Measurements from ENCODE around the gene SVOPL. TPM values are rescaled to one million over a fixed set of nuclear protein-coding genes. Genes with fewer than 3 reads are reported as not detected.

SVOPL gene
- total RNA-seq, 1 experiment from 2014 or later, result 1.1 TPM

GRCh38 chr7:138666385-138666784 is 34.8 kb downstream of the SVOPL start:
- H3K56ac ChIP-seq (ENCODE audit: insufficient read length, low read depth, low read length), result no peak overlapping the region
- peaks cover 0 to 17% (median 9%) of the 10 kb centered on the region in 3 experiments; a peak in 6 of 7 replicates for H3K36me3 Mint-ChIP-seq (ENCODE audit: insufficient read depth in 1 of 3, low read depth in 3 of 3)
- no peak overlapping the region for H3K4me2 ChIP-seq (ENCODE audit: insufficient read depth, insufficient read length, low read length)
- H3K4me1 ChIP-seq (ENCODE audit: insufficient read depth, low read length), result peaks cover 17% of the 10 kb centered on the region; the same call in 1 of the 2 replicates
- H3K4ac ChIP-seq (ENCODE audit: low read depth, low read length), result no peak overlapping the region
- no peak overlapping the region for H2AK5ac ChIP-seq (ENCODE audit: insufficient read length, low read length)
- H3K79me1 ChIP-seq (ENCODE audit: insufficient read depth, low read depth, low read length, poor library complexity, severe bottlenecking), result no peaks in the 10 kb centered on the region
- H3K4me3 Mint-ChIP-seq, result no peak overlapping the region
- H3K27ac Mint-ChIP-seq, result no peak overlapping the region
- no peak overlapping the region for H3K9ac ChIP-seq (ENCODE audit: extremely low read depth, insufficient read length, low read length)
- no peak for TF ChIP-seq CTCF (conservative IDR thresholded peaks at IDR 0.05)
- peaks cover 11 to 19% of the 10 kb centered on the region in 2 experiments for H3K9me3 Mint-ChIP-seq
- no peak overlapping the region for H2BK15ac ChIP-seq (ENCODE audit: low read depth, low read length)
- no peaks in the 10 kb centered on the region for H3K27me3 Mint-ChIP-seq (ENCODE audit: low read depth)
- no peak overlapping the region for H2BK120ac ChIP-seq (ENCODE audit: low read depth, low read length, poor library complexity, severe bottlenecking)
- H3T11ph ChIP-seq (ENCODE audit: low read length), result no peak overlapping the region
- no peaks in the 10 kb centered on the region for H4K20me1 ChIP-seq (ENCODE audit: control insufficient read depth, insufficient read depth, insufficient read length)
- H4K8ac ChIP-seq (replicated peaks; ENCODE audit: insufficient read length, low read depth, low read length), result no peak overlapping the region
- no peak overlapping the region for H4K91ac ChIP-seq (ENCODE audit: insufficient read length, low read depth, low read length)
- WGBS (ENCODE audit: extremely low coverage, insufficient read length, low lambda C conversion rate), result no CpG with 5 or more reads among the region's 2 CpGs
- H4K5ac ChIP-seq (ENCODE audit: insufficient read length, low read depth, low read length), result no peak overlapping the region
- no peak overlapping the region for H3K23ac ChIP-seq (ENCODE audit: insufficient read length, low read depth, low read length)
- no peak for DNase-seq
- no peak overlapping the region for H2BK12ac ChIP-seq (ENCODE audit: insufficient read length, low read depth, low read length)
- H2BK20ac ChIP-seq (ENCODE audit: low read depth, low read length, poor library complexity, severe bottlenecking), result no peak overlapping the region
- peaks cover 3% of the 10 kb centered on the region for H3K23me2 ChIP-seq (ENCODE audit: insufficient read length, low read depth, low read length, poor library complexity, severe bottlenecking)
- peaks cover 73 to 82% of the 10 kb centered on the region in 2 experiments for H3K4me1 Mint-ChIP-seq
- H2BK5ac ChIP-seq (ENCODE audit: insufficient read length, low read length), result no peak overlapping the region
- no peak overlapping the region for H3K27ac ChIP-seq (ENCODE audit: insufficient read length, low read depth, low read length)
- H3K27me3 ChIP-seq (ENCODE audit: insufficient read depth, low read length), result no peaks in the 10 kb centered on the region
- no peak overlapping the region for H2AFZ ChIP-seq (ENCODE audit: low read length)
- no peaks in the 10 kb centered on the region for H3K79me2 ChIP-seq (ENCODE audit: insufficient read depth, low read length)
- H3K18ac ChIP-seq (ENCODE audit: insufficient read length, low read depth, low read length), result no peak overlapping the region
- no peak overlapping the region for H3K14ac ChIP-seq (ENCODE audit: insufficient read depth, low read length)
- H3K9me3 ChIP-seq (ENCODE audit: control insufficient read depth, low read depth, low read length), result no peaks in the 10 kb centered on the region
